Measurements from ENCODE around the gene LMNTD2.

The LMNTD2 gene

DNA sequence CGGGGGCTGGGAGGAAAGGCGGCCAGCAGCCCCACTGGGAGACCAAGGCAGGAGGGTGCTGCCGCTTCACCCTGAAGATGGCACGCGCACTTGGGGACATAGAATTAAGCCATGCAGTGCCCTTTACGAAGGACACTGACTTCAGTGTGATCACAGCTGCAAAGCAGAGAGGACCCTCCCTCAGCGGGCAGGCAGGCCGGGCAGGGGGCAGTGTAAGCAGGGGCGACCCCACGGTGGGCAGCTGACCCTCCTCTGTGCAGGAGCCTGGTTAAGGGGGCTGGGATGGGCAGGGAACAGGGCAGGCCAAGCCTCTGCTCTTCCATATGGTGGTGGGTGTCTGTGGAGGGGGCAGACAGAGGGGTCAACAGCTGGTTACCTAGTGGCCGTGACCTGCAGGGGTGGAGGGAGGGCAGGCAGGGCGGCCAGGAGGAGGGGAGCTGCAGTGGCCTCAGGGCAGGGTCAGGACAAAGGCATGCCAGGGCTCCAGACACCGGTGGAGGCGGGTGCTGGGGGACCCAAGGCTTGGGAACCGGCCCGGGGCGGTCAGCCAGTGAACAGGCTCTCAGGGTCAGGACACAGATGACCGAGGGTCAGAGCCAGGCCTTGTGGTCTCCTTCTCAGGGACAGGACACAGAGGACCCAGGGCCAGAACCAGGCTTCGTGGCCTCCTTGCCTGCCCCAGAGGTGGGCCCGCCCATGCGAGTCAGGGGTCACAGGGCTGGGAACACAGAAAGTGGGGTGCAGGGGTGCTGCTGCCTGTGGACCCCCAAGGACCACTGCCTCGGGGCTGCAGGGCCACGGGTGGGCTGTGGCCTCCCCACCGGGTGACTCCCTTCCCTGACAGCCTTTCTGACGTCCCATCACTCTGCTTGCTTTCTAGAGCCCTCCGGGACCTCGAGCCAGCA, 7.2 kb downstream of the LMNTD2 start:
- DNase-seq, result no peak

DNA sequence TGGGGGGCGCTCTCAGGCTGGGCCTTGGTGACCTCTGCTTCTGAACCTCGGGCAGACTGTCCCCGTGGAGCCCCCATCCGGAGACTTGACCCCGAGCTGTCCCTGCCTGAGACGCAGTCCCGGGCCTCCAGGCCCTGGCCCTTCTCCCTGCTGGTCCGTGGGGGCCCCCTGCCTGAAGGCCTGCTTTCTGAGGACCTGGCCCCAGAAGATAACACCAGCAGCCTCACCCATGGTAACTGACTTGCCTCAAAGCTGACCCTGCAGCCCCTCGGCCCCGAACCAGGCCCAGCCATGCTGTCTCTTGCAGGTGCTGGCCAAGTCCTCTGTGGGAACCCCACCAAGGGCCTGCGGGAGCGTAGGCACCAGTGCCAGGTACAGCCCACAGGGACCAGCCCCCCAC, 8.9 kb downstream of the LMNTD2 start:
- no peak for DNase-seq

DNA sequence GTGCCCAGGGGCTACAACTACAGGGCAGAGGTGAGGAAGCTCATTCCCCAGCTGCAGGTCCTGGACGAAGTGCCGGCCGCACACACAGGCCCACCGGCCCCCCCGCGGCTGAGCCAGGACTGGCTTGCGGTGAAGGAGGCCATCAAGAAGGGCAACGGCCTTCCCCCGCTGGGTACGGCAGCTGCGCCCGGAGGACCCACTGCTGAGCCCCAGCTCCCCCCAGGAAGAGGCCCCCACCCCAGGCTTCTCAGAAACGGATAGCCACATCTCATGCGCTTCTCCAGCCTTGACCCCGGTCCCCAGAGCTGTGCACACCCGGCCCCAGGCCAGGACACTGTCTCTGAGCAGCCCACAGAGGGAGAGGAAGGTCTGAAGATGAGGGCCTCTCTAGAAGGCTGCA, 9.4 kb downstream of the LMNTD2 start:
- DNase-seq, result no peak

DNA sequence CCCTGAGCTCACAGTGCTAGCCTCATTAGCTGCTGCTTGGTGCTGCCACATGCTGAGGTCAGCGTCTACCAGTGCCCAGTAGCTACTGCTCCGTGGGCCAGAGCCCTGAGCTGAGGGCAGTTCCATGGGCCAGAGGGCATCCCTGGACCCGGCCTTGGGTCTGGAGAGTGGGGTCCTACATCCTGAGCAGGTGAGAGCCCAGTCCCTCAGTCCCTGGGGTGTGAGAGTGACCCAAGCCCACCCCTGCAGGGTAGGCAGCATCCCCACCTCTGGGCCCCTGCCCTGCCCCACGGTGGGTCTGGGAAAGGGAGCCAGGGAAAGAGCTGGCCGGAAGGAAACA, 9.8 kb downstream of the LMNTD2 start:
- DNase-seq, result no peak

DNA sequence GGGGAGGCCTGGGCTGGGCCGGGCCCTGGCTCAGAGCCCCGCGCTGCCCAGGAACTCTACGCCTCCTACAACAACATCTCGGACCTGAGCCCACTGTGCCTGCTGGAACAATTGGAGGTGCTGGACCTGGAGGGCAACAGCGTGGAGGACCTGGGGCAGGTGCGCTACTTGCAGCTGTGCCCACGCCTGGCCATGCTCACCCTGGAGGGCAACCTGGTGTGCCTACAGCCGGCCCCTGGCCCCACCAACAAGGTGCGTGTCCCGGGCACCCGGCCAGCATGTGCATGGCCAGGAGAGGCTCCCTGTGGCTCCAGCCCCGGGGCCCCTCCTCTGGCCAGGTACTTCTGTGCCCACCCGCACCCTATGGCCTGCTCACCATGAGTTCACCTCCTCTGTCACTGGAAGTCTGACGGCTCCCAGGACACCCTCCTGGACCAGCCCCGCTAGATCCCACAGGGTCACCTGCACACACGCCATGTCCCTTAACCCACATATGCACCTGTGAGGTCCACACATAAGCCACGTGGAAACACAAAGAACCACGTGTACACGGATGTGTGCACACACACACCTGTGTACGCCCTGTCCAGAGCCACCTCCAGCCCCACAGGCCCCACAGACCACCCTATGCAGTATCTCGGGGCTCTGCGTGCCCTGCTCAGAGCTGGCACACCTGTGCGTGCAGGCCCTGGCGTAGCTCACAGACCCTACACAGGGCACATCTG, 10.4 kb downstream of the LMNTD2 start:
- no peak for DNase-seq

DNA sequence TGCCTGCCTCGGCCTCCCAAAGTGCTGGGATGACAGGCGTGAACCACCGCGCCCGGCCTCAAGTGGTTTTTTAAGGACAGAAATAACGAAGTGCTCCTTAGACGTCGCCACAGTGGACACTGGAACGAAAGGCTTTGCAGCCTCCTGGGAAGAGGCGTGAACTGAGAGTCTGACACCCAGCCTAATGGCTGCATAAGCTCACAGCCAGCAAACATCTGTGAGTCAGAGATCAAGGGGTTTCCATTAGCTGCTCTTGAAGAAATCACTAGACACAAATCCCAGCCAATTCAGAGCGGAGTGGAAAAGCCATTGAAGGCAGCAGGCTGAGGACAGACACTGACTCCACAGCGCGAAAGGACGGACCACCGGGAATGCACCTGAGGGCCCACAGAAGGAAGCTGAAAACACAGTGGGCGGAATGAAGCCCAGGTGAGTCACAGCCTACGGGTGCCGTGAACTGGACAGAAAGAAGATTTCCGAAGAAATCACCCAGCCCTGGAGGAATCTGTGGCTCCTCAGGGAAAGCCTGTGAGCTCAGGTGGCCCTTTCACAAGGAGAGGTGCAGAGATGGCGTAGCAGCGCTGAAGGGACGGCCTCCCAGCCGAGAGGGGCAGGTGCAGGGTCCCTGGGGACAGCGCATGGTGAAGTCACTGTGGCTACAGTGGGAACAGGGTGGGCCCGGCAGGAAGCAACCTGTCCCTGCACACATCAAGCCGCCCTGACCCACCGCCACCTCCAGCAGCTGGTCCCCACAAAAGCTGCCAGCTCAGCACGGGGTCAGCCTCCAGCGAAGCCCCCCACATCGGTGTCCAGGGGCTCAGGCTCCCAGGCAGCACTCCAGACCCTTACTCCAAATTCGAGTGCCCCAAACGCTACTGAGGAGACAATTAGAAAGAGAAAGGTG, 11.6 kb downstream of the LMNTD2 start:
- DNase-seq, result no peak

DNA sequence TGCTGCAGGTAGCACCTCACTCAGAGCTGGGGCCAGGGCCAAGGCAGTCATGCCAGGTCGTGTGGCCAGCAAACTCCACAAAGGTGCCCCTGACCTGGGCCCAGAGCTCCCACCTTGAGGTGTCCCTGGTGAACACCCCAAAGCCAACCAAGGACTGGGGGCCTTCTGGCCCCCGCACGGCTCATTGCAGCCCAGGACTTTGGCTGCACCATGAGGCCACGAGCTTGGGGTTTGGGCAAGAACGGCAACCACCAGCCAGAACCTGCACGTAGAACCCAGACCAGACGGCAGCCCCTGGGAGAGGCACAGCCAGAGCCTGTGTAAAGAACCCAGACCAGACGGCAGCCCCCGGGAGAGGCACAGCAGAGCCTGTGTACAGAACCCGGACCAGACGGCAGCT, 15.4 kb downstream of the LMNTD2 start:
- DNase-seq, result no peak

DNA sequence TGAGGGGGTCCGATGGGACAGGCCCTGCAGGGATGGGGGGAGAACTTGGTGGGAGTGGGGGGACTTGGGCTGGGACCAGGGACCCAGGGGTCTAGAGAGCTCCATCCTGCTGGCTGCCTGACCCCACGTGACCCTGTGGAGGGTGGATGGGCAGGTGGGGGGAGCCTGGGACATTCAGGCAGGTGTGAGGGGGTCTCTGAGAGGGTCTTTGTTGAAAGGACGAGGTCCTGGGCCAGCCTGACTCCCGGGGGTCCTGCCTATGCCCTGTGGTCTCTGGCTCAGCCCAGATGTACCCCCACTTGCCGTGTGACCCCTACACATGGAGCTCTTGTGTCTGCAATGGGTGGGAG, 15.7 kb downstream of the LMNTD2 start:
- DNase-seq, result no peak

DNA sequence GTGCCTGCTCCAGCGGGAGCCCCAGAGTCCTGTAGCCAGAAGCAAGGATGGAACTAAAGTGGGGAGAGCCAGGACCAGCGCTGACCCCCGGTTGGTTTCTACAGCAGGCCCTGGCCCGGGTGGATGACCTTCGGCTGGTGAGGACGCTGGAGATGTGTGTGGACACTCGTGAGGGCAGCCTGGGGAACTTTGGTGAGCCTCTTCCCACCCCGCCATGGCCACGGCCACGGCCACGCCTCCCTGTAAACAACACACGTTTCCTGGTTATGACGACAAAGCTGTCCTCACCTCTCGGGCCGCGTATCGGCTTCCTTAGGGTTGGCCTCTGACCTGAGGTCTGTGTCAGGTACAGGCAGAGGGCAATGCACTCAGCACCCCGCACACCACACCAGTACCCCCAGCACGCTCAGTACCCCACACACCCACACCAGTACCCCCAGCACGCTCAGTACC, 19.1 kb downstream of the LMNTD2 start:
- no peak for DNase-seq

DNA sequence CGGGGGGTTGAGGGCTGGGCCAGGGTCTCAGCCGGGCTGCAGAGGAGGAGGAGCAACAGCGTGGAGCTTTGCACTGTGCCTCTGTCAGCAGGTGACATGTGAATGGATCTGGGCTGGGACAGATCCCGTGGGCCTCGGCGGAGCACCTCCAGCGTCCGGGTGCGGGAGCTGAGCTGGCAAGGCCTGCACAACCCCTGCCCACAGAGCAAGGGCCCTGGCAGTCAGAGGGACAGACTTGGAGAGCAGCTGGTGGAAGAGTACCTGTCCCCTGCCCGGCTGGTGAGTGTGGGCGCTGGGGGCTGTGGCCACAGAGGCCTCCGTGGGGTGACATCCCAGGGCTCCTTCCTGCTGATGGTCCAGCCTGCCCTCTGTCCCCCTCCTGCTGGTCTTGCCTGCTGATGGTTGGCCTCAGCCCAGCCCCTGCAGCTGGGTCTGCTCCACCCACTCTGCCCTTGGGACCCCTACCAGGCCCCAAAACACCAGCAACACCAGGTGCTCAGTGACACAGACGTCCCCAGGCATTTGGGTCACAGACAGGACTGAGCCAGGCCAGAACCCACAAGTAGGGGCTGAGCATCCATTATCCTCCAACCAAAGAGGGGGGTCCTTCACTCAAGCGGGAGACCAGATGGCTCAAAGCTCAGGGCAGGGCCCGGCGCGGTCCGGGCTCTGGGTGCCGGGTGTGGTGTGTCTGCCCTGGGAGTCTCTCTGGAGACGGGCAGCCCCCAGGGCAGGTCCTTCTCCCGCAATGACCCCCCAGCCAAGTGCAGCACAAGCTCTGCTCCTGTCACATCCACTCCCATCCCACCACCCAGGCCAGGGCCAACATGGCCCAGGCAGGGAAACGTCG, 19.7 kb downstream of the LMNTD2 start:
- no peak for DNase-seq

DNA sequence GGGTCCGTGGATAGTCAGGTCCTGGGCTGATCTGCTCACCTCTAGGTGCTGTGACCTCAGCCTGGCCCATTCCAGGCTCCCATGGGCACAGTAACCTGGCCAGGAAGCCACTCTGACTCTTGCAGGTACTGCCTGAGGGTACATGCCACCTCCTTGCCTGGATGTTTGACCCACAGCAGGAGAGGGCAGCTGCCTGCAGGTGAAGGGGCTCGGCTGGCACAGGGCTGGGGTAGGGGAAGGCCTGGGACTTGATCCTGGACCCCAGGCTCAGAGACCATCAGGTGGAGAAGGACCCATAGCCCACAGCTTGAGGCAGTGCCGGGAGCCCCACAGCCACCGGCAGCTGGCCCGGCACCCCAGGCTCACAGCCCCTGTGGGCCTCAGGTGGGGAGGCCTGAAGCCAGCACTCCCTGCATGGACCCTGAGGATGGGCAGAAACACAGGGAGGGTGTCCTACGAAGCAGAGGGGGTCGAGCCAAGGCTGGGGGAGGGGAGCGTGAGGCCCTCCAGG, 20.5 kb downstream of the LMNTD2 start:
- no peak for DNase-seq

DNA sequence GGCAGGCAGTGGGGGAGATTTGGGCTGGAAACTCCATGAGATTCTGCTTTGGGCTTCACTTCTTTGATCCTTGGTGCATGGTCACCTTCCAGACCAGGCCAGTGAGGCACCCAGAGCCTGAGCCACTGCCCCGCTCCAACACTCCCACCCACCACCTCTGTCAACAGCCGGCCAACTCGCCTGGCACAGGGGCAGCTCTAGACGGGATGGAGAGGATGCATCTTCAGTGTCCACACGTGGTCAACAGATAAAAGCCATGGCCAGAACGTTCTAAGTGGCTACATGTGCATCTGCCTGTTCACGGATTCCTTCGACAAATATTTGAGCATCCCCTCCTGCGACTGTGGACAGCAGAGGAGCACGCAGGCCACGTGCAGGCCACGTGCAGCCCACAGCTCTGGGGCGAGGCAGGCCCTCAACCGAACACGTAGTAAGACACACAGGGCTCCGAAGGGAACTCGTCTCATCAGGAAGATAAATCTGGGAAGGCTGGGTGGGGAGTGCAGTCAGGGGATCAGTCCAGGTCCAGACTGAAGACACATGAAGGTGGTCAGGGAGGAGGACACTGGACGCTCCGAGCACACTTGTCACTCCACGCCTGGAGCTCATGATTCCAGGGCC, 22.0 kb downstream of the LMNTD2 start:
- no peak for DNase-seq

DNA sequence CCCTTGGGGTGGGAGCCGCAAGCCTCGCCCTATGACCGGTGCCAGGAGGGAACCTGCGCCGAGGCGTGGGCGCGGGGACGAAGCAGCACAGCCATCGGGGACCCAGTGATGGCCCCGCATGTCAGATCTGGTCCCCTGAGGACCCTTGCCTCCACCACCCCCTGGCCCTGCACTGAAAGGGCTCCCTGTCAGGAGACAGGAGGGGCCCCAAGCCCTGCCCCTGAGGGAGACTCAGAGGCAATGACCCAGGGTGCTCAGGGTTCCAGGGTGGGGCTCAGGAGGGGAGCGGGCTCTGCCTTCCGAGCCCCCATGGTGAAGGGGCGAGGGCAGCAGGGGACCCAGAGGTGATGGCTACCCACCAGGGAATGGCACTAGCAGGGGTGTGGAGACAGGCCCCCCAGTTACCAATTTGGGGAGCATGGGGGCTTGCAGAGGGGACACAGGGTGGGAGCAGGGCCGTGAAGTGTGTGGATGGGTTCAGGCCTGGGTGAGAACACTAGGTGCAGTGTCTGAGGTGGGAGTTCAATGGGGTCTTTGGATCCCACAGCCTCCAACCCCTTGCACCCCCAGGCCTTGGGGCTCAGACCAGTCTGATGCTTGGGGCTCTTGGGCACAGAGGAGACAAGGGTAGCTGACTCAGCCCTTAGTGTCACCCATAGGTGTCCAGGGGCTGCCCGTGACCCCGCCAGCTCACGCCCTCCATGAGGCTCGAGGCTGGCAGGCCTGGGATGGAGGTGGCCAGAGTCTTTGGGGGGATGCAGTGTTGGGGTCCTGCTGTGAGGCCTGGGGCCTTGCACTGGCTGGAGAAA, 22.7 kb downstream of the LMNTD2 start:
- no peak for DNase-seq

DNA sequence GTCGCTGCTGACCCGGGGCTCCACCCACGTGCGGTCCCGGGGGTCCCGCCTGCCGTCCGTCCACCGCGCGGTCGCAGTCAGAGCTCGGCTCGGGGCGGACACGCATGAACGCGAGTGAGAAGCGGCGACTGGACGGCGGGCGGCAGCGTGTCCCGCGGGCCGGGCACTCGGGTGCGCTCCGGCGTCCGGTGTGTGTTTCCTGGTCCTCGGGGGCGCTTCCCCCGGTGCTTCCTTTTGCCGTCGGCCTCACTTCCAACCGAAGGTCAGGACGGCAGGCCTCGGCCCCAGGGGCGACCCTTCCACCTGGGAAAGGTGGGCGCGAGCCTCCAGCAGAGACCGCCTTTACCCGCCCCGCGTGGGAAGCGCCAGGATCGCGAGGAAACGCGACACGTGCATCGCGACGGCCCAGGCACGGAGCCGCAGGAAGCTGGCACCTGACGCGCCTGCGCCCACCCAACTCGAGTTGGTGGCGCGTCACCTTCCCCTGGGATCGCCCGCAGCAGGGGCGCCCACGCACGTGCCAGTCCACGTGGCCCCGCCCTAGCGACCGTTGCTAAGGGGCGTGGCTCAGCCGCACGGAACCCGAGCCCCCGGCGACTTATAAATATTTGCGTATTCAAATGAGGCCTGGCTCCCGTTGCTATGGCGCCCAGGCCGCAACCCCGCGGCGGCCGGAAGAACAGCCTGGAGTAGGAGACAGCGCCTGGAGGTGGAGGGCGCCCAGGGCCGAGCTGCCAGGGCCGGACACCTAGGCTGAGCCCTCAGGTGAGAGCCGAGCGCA, 23.5 kb downstream of the LMNTD2 start, which contains the start of gene LRRC56:
Gene LRRC56, plus strand, starts transcription at position 687 of the 781 bp plus-strand sequence. CDS start 3,158 bp downstream, outside the sequence.
- DNase-seq, result peak; percentile 67

DNA sequence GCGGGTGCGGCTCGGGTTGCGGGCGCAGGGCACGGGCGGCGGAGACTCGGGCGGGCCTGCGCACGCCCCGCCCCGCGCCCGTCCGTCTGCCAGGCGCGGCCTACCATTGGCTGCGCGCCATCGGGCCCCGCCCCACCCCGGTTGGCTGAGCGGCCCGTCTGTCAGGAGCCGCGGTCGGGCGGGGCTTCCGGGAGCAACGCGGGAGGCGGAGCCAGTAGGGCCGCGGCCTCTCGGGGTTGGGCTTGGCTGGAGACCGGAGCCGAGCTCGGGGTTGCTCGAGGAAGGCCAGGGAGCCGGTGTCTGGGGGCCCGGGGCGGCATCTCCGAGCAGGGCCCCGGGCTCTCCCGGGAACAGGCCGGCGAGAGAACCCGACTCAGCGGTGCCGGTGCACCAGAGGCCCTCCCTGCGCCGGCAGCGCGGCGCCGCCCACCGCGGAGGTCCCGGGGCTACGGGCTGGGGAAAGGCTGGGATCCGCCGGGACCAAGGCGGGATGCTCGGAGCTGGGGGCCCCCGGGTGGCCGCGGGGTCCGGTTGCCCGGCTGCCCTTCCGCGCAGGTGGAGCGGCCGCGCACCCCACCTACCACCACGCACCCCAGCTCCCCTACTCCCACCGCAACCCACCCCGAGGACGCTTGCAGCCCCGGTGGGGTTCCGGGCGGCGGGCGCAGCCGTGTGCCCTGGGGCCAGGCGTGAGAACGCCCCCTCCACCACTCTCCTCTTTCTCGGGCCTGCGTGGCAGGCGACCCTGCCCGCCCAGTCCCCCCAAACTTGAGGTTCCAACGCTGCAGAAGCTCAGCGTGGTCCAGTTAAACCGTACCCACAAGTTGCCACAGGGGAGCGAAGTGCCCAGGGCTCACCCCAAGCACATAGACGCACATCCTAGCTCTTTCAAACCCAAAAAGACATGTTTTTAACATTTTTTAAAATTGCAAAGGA, 24.8 kb downstream of the LMNTD2 start, which contains the start of gene HRAS:
Gene HRAS, minus strand, starts transcription at position 58 of the 936 bp plus-strand sequence.
- DNase-seq, result peak; percentile 86

DNA sequence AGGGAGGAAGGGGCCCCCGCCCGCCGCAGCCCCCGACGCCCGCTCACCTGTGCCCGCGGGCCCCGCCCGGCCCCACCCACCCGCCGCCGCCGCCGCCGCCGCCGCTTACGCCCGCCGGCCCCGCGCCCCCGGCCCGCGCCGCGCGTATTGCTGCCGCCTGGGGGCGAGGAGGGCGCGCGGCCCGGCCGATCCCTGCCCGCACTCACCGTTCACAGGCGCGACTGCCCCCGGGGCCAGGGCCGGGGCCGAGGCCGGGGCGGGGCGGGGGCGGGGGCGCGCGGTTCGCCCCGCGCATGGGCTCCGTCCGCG, 25.4 kb downstream of the LMNTD2 start:
- no peak for DNase-seq

DNA sequence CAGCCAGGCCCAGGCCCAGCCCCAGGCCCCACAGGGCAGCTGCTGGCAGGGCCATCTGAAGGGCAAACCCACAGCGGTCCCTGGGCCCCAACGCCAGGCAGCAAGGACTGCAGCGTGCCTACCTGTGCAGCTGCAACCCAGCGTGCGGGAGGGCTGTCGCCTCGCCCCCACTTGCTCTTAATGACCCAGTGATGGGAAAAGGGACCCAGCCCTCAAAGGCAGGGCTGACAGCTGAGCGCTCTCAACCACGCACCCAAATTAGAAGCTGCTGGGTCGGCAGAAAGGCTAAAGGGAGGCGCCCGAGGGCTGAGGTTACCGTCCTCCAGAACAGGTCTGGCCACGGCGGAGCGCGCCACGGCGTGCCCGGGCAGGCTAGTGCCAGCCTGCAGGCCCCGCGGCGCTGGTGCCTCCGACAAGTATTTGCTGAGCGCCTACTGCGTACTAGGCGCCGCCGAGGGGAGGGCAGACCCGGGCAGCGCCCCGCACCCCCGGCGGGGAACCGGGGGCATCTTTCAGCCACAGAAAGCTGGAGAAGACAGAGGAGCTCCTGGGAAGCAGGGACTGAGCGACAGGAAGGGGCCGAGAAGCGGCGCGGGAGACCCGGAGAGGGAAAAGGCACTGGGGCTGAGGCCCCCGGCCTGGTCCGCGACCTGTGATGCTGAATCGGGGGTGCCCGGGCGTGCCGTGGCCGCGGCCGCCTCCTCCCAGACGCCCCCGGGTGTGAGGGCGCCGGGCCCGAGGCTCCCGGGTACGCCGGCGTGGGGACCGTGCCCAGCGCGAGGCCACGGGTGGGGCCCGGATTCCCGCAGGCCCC, 25.9 kb downstream of the LMNTD2 start:
- DNase-seq, result no peak

All from NCI-H748 treated with DMSO at 0.1 percent for 48 hours (cell line).